IMR-90 (cell line): Measurements from ENCODE around the gene HDAC3. TPM values are rescaled to one million over a fixed set of nuclear protein-coding genes. Genes with fewer than 3 reads are reported as not detected.

Experiments used
- ATAC-seq: fragments of 200-7000 bp; cut with Tn5 transposase; 2 replicates; pipeline ENCODE4 v1.9.1; 2020; ENCODE audit warnings: low read depth, mild to moderate bottlenecking, moderate library complexity
- BruUV-seq: library from RNA; stranded (reverse); fragments of 400-500 nt; replicated peaks from 2 replicates; lab custom pipeline; 2021; lab: Mats Ljungman, UMichigan
- CTCF ChIA-PET: fragments of 300-600 bp; formaldehyde crosslinking; extraction: SDS; loops from one replicate; lab custom pipeline; 2021; ENCODE audit warnings: antibody characterized with exemption; lab: Yijun Ruan, JAX
- POLR2A ChIA-PET: fragments of 300-600 bp; sonication (Branson Sonifier 250); formaldehyde crosslinking; loops from one replicate; lab custom pipeline; 2022; ENCODE audit warnings: antibody characterized with exemption; ENCODE audit not compliant: unreplicated experiment; lab: Charles Lee
- DNase-seq: peaks from one replicate; pipeline ENCODE4 v3.0.0; 2013
- H2AFZ ChIP-seq: replicated peaks from 2 replicates; pipeline ENCODE3; 2013; ENCODE audit warnings: low read length, mild to moderate bottlenecking; ENCODE audit not compliant: poor library complexity
- H2AK5ac ChIP-seq: 2 replicates; pipeline ENCODE4 v1.6.1; 2013; ENCODE audit warnings: low read depth, low read length, inconsistent platforms
- H2AK9ac ChIP-seq: replicated peaks from 2 replicates; pipeline ENCODE3; 2013; ENCODE audit warnings: mild to moderate bottlenecking, low read depth, low read length, moderate library complexity; ENCODE audit not compliant: poor library complexity
- H2BK120ac ChIP-seq: 2 replicates; pipeline ENCODE4 v1.6.1; 2013; ENCODE audit warnings: low read depth, low read length, inconsistent platforms
- H2BK15ac ChIP-seq: 3 replicates; pipeline ENCODE4 v1.6.1; 2013; ENCODE audit warnings: low read depth, low read length, inconsistent platforms
- H2BK20ac ChIP-seq: 2 replicates; pipeline ENCODE4 v1.6.1; 2013; ENCODE audit warnings: low read depth, mild to moderate bottlenecking, inconsistent platforms, low read length, moderate library complexity
- H2BK5ac ChIP-seq: 2 replicates; pipeline ENCODE4 v1.6.1; 2013; ENCODE audit warnings: mild to moderate bottlenecking, low read depth, low read length, inconsistent platforms; ENCODE audit not compliant: poor library complexity, severe bottlenecking
- H3K14ac ChIP-seq: replicated peaks from 2 replicates; pipeline ENCODE4 v1.6.1; 2013; ENCODE audit warnings: low read depth, low read length, inconsistent platforms
- H3K18ac ChIP-seq: 2 replicates; pipeline ENCODE4 v1.6.1; 2013; ENCODE audit warnings: low read depth, low read length, control low read depth
- H3K23ac ChIP-seq: 2 replicates; pipeline ENCODE4 v1.6.1; 2013; ENCODE audit warnings: low read depth, low read length, inconsistent platforms
- H3K27ac ChIP-seq: 2 replicates; pipeline ENCODE4 v1.5.1; 2013; ENCODE audit warnings: mild to moderate bottlenecking, control low read depth, low read length; ENCODE audit not compliant: insufficient read depth
- H3K27me3 ChIP-seq: 2 replicates; pipeline ENCODE4 v1.6.1; 2013; ENCODE audit warnings: low read length; ENCODE audit not compliant: control insufficient read depth, insufficient read depth
- H3K36me3 ChIP-seq: 2 replicates; pipeline ENCODE4 v1.6.1; 2013; ENCODE audit warnings: low read length, mixed read lengths; ENCODE audit not compliant: control insufficient read depth, insufficient read depth
- H3K4ac ChIP-seq: 2 replicates; pipeline ENCODE4 v1.6.1; 2013; ENCODE audit warnings: low read depth, low read length, inconsistent platforms
- H3K4me1 ChIP-seq: 2 replicates; pipeline ENCODE4 v1.6.1; 2013; ENCODE audit warnings: low read length, mixed read lengths; ENCODE audit not compliant: control insufficient read depth, insufficient read depth
- H3K4me2 ChIP-seq: 2 replicates; pipeline ENCODE4 v1.6.1; 2013; ENCODE audit warnings: low read depth, mild to moderate bottlenecking, control low read depth, low read length, moderate library complexity
- H3K4me3 ChIP-seq: 2 replicates; pipeline ENCODE4 v1.5.1; 2013; ENCODE audit warnings: low read depth, mild to moderate bottlenecking, control low read depth, low read length, moderate library complexity; ENCODE audit not compliant: insufficient read depth
- H3K56ac ChIP-seq: 2 replicates; pipeline ENCODE4 v1.6.1; 2013; ENCODE audit warnings: low read length, inconsistent platforms; ENCODE audit not compliant: insufficient read depth; ENCODE audit errors: extremely low read depth
- H3K79me1 ChIP-seq, 2 experiments: 2 replicates each; pipeline ENCODE4 v1.6.1; 2013; ENCODE audit warnings: low read length in 2 of 2, inconsistent platforms in 1 of 2, low read depth in 1 of 2
- H3K9ac ChIP-seq: 2 replicates; pipeline ENCODE4 v1.6.1; 2013; ENCODE audit warnings: low read depth, low read length, control low read depth
- H3K9me1 ChIP-seq: 2 replicates; pipeline ENCODE4 v1.6.1; 2013; ENCODE audit warnings: low read length, inconsistent platforms; ENCODE audit not compliant: insufficient read depth
- H3K9me3 ChIP-seq: 2 replicates; pipeline ENCODE4 v1.6.1; 2013; ENCODE audit warnings: low read length; ENCODE audit not compliant: control insufficient read depth, insufficient read depth
- H4K20me1 ChIP-seq: 2 replicates; pipeline ENCODE4 v1.6.1; 2013; ENCODE audit warnings: low read length, inconsistent platforms; ENCODE audit not compliant: insufficient read depth
- H4K5ac ChIP-seq: 2 replicates; pipeline ENCODE4 v1.6.1; 2013; ENCODE audit warnings: mild to moderate bottlenecking, low read depth, low read length, control low read depth
- H4K8ac ChIP-seq, 2 experiments: 2 replicates each; pipeline ENCODE4 v1.6.1; 2013; ENCODE audit warnings: low read depth in 2 of 2, low read length in 2 of 2, control low read depth in 1 of 2, inconsistent platforms in 1 of 2
- H4K91ac ChIP-seq: 2 replicates; pipeline ENCODE4 v1.6.1; 2013; ENCODE audit warnings: low read depth, low read length, inconsistent platforms; ENCODE audit not compliant: insufficient read depth
- NFE2L2 ChIP-seq: fragments of 150-350 bp; IDR thresholded peaks from 2 replicates; pipeline ENCODE4 v1.6.1; 2016; ENCODE audit warnings: low read depth, mild to moderate bottlenecking, low read length
- WGBS, 2 experiments: methylation state at CpG; one replicate each; pipeline versions ENCODE4 v1.1.5 to v1.1.7; 2013; ENCODE audit warnings: missing lambda C conversion rate in 2 of 2; ENCODE audit not compliant: insufficient read length in 1 of 2; ENCODE audit errors: extremely low coverage in 2 of 2; 5-methylcytosine and 5-hydroxymethylcytosine counted together
- dilution Hi-C: fragments of 300-500 bp; cut with HindIII; formaldehyde crosslinking; loops from one replicate; pipeline ENCODE4 v1.14.3; 2018; ENCODE audit warnings: low sequenced_read_pairs; ENCODE audit not compliant: unreplicated experiment
- in situ Hi-C: fragments of 300-500 bp; cut with MboI; formaldehyde crosslinking; loops from 3 replicates; pipeline ENCODE4 v1.14.3; 2019; ENCODE audit warnings: low sequenced_read_pairs, inconsistent platforms, mixed read lengths
- intact Hi-C: fragments of 100-400 bp; cut with micrococcal nuclease; formaldehyde crosslinking; loops from 2 replicates; pipeline ENCODE4 v1.10.0; 2022
- polyA plus RNA-seq, 3 experiments: library from polyadenylated mRNA; depleted of rRNA; stranded (reverse); fragments of >200 nt; gene quantifications; 2 replicates each; pipeline ENCODE4 v1.2.3, GENCODE V29; 2012; ENCODE audit warnings: low replicate concordance in 1 of 3
- total RNA-seq: library from RNA; depleted of rRNA; stranded (reverse); fragments of >200 nt; gene quantifications from 2 replicates; pipeline ENCODE4 v1.2.3, GENCODE V29; 2012

HDAC3 gene
- total and polyA plus RNA-seq, 2 of the 4 experiments (the other 2 are of a cell fraction): 84.2 to 89.7 TPM

DNA sequence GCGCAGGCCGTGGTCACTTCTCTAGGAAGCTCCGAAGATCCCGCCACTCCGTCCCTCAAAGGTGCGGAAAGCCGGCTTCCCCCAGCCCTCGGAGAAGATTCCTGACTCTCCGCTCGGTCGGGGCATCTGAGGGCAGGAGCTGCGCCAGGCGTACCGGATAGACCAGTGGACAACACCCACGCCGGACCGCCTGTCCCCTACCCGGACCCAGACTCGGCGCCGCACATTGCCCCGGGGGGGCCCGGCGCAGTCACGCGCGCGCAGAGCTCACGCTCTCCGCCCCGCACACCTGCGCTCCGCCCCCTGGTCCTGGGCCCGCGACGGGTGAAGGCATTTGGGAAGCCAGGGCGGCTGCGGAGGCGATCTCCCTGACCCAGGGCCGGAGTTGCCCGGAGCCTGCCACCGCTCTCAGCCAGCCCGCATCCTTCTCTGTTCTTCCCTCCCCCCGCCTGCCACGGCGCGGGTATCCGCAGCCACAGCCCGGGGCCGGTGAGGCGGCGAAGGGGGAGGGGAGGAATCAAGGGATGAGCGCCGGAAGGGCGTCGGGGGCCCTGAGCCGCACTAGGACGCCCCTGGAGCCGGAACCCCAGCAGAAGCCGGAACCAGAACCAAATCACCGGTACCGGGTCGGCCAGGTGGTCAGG, 596 bp upstream of the HDAC3 start:
- Histone ChIP-seq H2BK120ac (no peak overlapping the region), H3K9ac (peak overlapping the region; percentile 38; the same call in 1 of the 2 replicates), H3K9me1 (peaks cover 31% of the 10 kb centered on the region), H3K4me1 (peaks cover 12% of the 10 kb centered on the region), H2BK5ac (no peak overlapping the region), H4K8ac (peak overlapping the region in 1 of 2 experiments; percentile 16; a peak in 1 of 4 replicates), H4K5ac (no peak overlapping the region), H4K91ac (no peak overlapping the region; the same call in 1 of the 2 replicates), H4K20me1 (peaks cover 27% of the 10 kb centered on the region), H2BK15ac (no peak overlapping the region), H2AK5ac (no peak overlapping the region), H3K27ac (peak overlapping the region; percentile 0; the same call in 1 of the 2 replicates), H3K27me3 (no peaks in the 10 kb centered on the region), H2AK9ac (peak overlapping the region; percentile 22), H3K79me1 (peaks cover 26 to 49% of the 10 kb centered on the region in 2 experiments), H3K23ac (peak overlapping the region; percentile 35), H3K56ac (no peak overlapping the region), H3K4me3 (peak overlapping the region; percentile 97), H3K36me3 (peaks cover 12% of the 10 kb centered on the region), H3K4ac (no peak overlapping the region), H2BK20ac (no peak overlapping the region), H3K9me3 (no peaks in the 10 kb centered on the region), H2AFZ (peak overlapping the region; percentile 97), H3K14ac (no peak overlapping the region), H3K18ac (no peak overlapping the region), H3K4me2 (peak overlapping the region; percentile 70)
- 1% methylated on average over 26 of the region's 63 CpGs; no CpG with 5 or more reads in 1 of the 2 experiments for WGBS, 2 experiments
- dilution Hi-C loops (no loop called here), in situ Hi-C loops (no loop called here), intact Hi-C loops (loop anchor here (2.0 kb wide), 1 partner anchor 44 kb away; no protein-coding TSS in a partner anchor)
- TF ChIP-seq NFE2L2: no peak
- POLR2A ChIA-PET: no interaction called here
- CTCF ChIA-PET: interaction anchor here (0.7 to 2.8 kb wide), 5 partner anchors 18 to 332 kb away, joined by 3 to 17 read pairs (median 5); partner anchors contain the start of genes DIAPH1 and RNF14
- no peak for DNase-seq
- peak; percentile 25 for ATAC-seq
- BruUV-seq: no TSS peak
